AG08395 (cell line): ENCODE results near the gene TMEM232.
A peak's percentile ranks its signal among the peaks of the same experiment; 100 is the strongest.
"Not testable (repeated sequence)": the region's sequence is repeated elsewhere in the genome, so short reads cannot be mapped to it uniquely, and the experiment has no call there.

ENCODE experiments used
- DNase-seq: peaks from one replicate; pipeline ENCODE4 v3.0.0; 2012; ENCODE audit warnings: mixed read lengths, low spot score

TMEM232 gene

GRCh38 chr5:110707260-110707844 is 19.1 kb downstream of the TMEM232 start:
- no peak for DNase-seq

- DNase-seq, result no peak
Observed at GRCh38 chr5:110705349-110705748, 21.1 kb downstream of the TMEM232 start.

GRCh38 chr5:110703481-110703880 is 23.0 kb downstream of the TMEM232 start:
- no peak for DNase-seq

- no peak for DNase-seq
Observed at GRCh38 chr5:110702704-110703103, 23.8 kb downstream of the TMEM232 start.

- DNase-seq, result no peak
Observed at GRCh38 chr5:110702300-110702699, 24.2 kb downstream of the TMEM232 start.

GRCh38 chr5:110692669-110693068 is 33.8 kb downstream of the TMEM232 start:
- not testable (repeated sequence) for DNase-seq

- DNase-seq, result not testable (repeated sequence)
Observed at GRCh38 chr5:110690587-110690986, 35.9 kb downstream of the TMEM232 start.

GRCh38 chr5:110687485-110687884 is 39.0 kb downstream of the TMEM232 start:
- no peak for DNase-seq

- DNase-seq, result no peak
Observed at GRCh38 chr5:110686270-110686669, 40.2 kb downstream of the TMEM232 start.

- DNase-seq, result no peak
Observed at GRCh38 chr5:110681953-110682352, 44.5 kb downstream of the TMEM232 start.

GRCh38 chr5:110681109-110681508 is 45.4 kb downstream of the TMEM232 start:
- no peak for DNase-seq

- not testable (repeated sequence) for DNase-seq
Observed at GRCh38 chr5:110676554-110676953, 49.9 kb downstream of the TMEM232 start.

- no peak for DNase-seq
Observed at GRCh38 chr5:110665184-110665726, 61.2 kb downstream of the TMEM232 start.

GRCh38 chr5:110663525-110663924 is 62.9 kb downstream of the TMEM232 start:
- DNase-seq, result no peak

GRCh38 chr5:110658006-110658405 is 68.5 kb downstream of the TMEM232 start:
- no peak for DNase-seq

- no peak for DNase-seq
Observed at GRCh38 chr5:110653231-110653970, 73.1 kb downstream of the TMEM232 start.

- peak; percentile 19 for DNase-seq
Observed at GRCh38 chr5:110651507-110651906, 75.0 kb downstream of the TMEM232 start.

- no peak for DNase-seq
Observed at GRCh38 chr5:110644357-110644756, 82.1 kb downstream of the TMEM232 start.

- DNase-seq, result no peak
Observed at GRCh38 chr5:110638970-110639902, 87.2 kb downstream of the TMEM232 start.

GRCh38 chr5:110634475-110634874 is 92.0 kb downstream of the TMEM232 start:
- DNase-seq, result no peak

GRCh38 chr5:110631236-110631635 is 95.2 kb downstream of the TMEM232 start:
- DNase-seq, result no peak

- no peak for DNase-seq
Observed at GRCh38 chr5:110630350-110630749, 96.1 kb downstream of the TMEM232 start.
